Parathyroid adenoma (tissue), 2 donors: ENCODE data around the gene BIRC6.

Experiments used
- H2AFZ ChIP-seq: fragments of 300-600 bp; sonication (generic); one replicate; pipeline ENCODE4 v1.7.0; 2017; ENCODE audit warnings: antibody characterized with exemption, mild to moderate bottlenecking
- H3K27ac ChIP-seq: fragments of 300-600 bp; sonication (generic); one replicate; pipeline ENCODE4 v1.7.0; 2017
- H3K27me3 ChIP-seq: fragments of 300-600 bp; sonication (generic); one replicate; pipeline ENCODE4 v1.7.0; 2017; ENCODE audit warnings: low read length; ENCODE audit not compliant: control insufficient read depth, insufficient read depth
- H3K36me3 ChIP-seq: fragments of 300-600 bp; sonication (generic); one replicate; pipeline ENCODE4 v1.7.0; 2017; ENCODE audit warnings: low read length; ENCODE audit not compliant: control insufficient read depth, insufficient read depth
- H3K4me1 ChIP-seq: fragments of 300-600 bp; sonication (generic); one replicate; pipeline ENCODE4 v1.7.0; 2017; ENCODE audit warnings: control low read depth
- H3K4me2 ChIP-seq: fragments of 300-600 bp; sonication (generic); one replicate; pipeline ENCODE4 v1.7.0; 2017; ENCODE audit warnings: low read length
- H3K4me3 ChIP-seq: fragments of 300-600 bp; sonication (generic); one replicate; pipeline ENCODE4 v1.7.0; 2017; ENCODE audit warnings: low read depth, low read length
- H3K79me2 ChIP-seq: fragments of 300-600 bp; sonication (generic); one replicate; pipeline ENCODE4 v1.7.0; 2017; ENCODE audit warnings: control low read depth
- H3K9ac ChIP-seq: fragments of 300-600 bp; sonication (generic); one replicate; pipeline ENCODE4 v1.7.0; 2017; ENCODE audit warnings: mild to moderate bottlenecking
- H3K9me3 ChIP-seq: fragments of 300-600 bp; sonication (generic); one replicate; pipeline ENCODE4 v1.7.0; 2017; ENCODE audit warnings: low read length; ENCODE audit not compliant: control insufficient read depth
- TF ChIP-seq, protein P1 (sequence below): fragments of 300-600 bp; sonication (generic); IDR thresholded peaks from one replicate; pipeline ENCODE4 v1.7.0; 2017; ENCODE audit warnings: antibody characterized with exemption, mild to moderate bottlenecking
- donor health status: primary hyperparathyroidism.

Gene BIRC6

DNA sequence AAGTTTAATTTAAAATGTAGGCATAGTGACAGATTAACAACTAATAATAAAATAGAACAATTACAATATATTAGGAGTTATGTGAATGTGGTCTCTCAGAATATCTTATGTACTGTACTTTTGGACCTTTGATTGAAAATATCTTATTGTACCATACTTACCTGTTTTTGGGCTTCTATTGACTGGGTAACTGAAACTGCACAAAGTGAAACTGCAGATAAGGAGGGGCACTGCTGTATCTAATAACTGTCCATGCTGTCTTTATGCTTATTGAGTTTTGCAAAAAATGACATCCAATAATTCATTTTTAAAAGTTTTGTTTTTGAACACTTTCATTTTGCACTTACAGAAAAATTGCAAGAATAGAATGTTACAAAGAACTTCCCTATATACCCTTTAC, 19.9 kb downstream of the BIRC6 start:
- H3K9me3 ChIP-seq: no peaks in the 10 kb centered on the region
- TF ChIP-seq, protein P1, sequence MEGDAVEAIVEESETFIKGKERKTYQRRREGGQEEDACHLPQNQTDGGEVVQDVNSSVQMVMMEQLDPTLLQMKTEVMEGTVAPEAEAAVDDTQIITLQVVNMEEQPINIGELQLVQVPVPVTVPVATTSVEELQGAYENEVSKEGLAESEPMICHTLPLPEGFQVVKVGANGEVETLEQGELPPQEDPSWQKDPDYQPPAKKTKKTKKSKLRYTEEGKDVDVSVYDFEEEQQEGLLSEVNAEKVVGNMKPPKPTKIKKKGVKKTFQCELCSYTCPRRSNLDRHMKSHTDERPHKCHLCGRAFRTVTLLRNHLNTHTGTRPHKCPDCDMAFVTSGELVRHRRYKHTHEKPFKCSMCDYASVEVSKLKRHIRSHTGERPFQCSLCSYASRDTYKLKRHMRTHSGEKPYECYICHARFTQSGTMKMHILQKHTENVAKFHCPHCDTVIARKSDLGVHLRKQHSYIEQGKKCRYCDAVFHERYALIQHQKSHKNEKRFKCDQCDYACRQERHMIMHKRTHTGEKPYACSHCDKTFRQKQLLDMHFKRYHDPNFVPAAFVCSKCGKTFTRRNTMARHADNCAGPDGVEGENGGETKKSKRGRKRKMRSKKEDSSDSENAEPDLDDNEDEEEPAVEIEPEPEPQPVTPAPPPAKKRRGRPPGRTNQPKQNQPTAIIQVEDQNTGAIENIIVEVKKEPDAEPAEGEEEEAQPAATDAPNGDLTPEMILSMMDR: no peak
- H3K27me3 ChIP-seq: no peaks in the 10 kb centered on the region
- H3K4me1 ChIP-seq: peaks cover 3% of the 10 kb centered on the region
- no peaks in the 10 kb centered on the region for H3K36me3 ChIP-seq
- H3K4me2 ChIP-seq: no peak overlapping the region
- H2AFZ ChIP-seq: no peak overlapping the region
- H3K4me3 ChIP-seq: no peak overlapping the region
- no peak overlapping the region for H3K9ac ChIP-seq
- peaks cover 26% of the 10 kb centered on the region for H3K79me2 ChIP-seq
- no peak overlapping the region for H3K27ac ChIP-seq

DNA sequence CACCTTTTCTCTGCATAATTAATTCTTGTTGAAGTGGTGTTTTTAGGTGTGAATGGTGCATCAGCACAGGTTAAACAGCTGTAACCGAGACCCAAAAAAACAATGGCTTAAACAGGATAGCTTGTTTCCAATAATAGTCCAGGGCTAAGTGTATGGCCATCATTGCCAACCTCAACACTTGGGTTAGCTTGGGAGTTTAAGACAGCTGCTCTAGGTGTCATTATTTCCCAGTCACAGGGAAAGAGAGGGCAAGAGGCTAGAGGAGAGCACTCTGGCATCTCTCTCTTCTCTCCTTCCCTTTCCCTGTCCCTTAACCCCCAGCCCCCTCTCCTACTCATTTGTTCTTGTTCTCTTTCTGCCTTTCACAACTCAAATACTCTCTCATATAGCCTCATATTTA, 21.1 kb downstream of the BIRC6 start:
- Histone ChIP-seq H3K79me2 (peaks cover 19% of the 10 kb centered on the region), H3K27ac (no peak overlapping the region)
- TF ChIP-seq, protein P1: no peak

DNA sequence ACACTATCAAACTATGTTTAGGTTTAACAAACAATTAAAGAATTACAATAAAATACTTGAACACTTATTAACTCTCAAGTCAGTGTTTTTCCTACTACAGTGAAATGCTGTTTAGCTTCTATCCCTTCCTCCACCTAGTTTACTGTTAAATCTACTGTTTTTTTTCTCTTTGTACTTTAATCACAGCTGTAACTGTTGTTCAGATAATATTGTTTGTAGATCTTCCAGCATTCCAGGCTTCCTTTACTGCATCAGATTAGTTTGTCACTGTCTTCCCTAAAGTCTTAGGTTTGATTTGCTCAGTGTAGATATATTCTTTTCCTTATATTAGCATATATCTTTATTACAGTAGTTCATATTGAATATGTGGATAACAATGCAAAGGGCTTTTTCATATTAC, 22.5 kb downstream of the BIRC6 start:
- H3K27me3 ChIP-seq: no peaks in the 10 kb centered on the region
- no peak overlapping the region for H2AFZ ChIP-seq
- H3K36me3 ChIP-seq: no peaks in the 10 kb centered on the region
- no peak overlapping the region for H3K4me3 ChIP-seq
- no peak overlapping the region for H3K27ac ChIP-seq
- H3K9me3 ChIP-seq: no peaks in the 10 kb centered on the region
- no peak overlapping the region for H3K4me2 ChIP-seq
- H3K4me1 ChIP-seq: peaks cover 3% of the 10 kb centered on the region
- TF ChIP-seq, protein P1: no peak
- peaks cover 18% of the 10 kb centered on the region for H3K79me2 ChIP-seq
- no peak overlapping the region for H3K9ac ChIP-seq

More for the DNA sequence above, 21.1 kb downstream of the BIRC6 start:
- Histone ChIP-seq H3K36me3 (no peaks in the 10 kb centered on the region), H3K4me1 (peaks cover 3% of the 10 kb centered on the region), H2AFZ (no peak overlapping the region), H3K4me3 (no peak overlapping the region), H3K9me3 (no peaks in the 10 kb centered on the region), H3K4me2 (no peak overlapping the region), H3K9ac (no peak overlapping the region), H3K27me3 (no peaks in the 10 kb centered on the region)

DNA sequence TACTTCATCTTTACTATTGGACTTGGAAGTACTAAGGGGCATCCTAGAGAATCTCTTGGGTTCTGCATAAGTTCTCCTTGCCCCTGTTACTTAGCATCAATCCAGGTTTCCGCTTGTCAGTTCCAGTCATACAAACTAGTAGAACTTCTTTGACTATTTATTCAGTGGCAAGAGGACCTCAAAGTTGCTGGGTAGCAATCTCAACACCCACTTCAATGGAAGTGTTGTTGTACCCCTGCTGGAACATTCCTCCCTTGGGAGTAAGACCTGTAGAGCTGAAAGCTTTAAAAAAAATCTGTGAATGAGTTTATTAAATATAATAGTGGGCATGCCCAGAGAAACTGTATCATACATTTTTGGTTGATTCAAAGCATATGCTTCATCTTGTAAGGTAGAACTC, 27.0 kb downstream of the BIRC6 start:
- no peak overlapping the region for H3K4me2 ChIP-seq
- no peaks in the 10 kb centered on the region for H3K9me3 ChIP-seq
- TF ChIP-seq, protein P1: no peak
- no peak overlapping the region for H2AFZ ChIP-seq
- no peak overlapping the region for H3K27ac ChIP-seq
- no peak overlapping the region for H3K4me3 ChIP-seq
- H3K36me3 ChIP-seq: no peaks in the 10 kb centered on the region
- H3K79me2 ChIP-seq: peaks cover 20% of the 10 kb centered on the region
- H3K4me1 ChIP-seq: peaks cover 3% of the 10 kb centered on the region
- H3K9ac ChIP-seq: no peak overlapping the region
- no peaks in the 10 kb centered on the region for H3K27me3 ChIP-seq

DNA sequence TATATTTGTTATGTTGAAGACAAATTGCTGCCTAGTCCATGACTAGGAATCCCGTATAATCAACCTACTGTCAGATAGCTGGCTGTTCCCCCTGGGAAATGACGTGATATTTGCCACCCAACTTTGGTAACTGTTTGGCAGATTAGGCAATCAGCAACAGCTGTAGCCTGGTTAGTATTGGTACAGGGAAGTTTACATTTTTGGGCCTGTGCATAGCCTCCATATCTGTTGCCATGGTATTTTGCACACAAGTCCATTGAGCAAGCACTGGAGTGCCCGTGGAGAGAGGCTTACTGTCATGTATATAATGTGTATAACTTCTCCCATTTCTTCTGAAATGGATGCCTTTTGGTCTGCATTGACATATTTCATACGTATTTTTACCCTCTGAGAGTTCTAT, 27.7 kb downstream of the BIRC6 start:
- peaks cover 20% of the 10 kb centered on the region for H3K79me2 ChIP-seq
- no peak overlapping the region for H2AFZ ChIP-seq
- H3K36me3 ChIP-seq: no peaks in the 10 kb centered on the region
- H3K9me3 ChIP-seq: no peaks in the 10 kb centered on the region
- no peak overlapping the region for H3K4me2 ChIP-seq
- H3K4me3 ChIP-seq: no peak overlapping the region
- TF ChIP-seq, protein P1: no peak
- no peaks in the 10 kb centered on the region for H3K4me1 ChIP-seq
- no peak overlapping the region for H3K27ac ChIP-seq
- no peaks in the 10 kb centered on the region for H3K27me3 ChIP-seq
- H3K9ac ChIP-seq: no peak overlapping the region
